NCI-H1930 (cell line): Measurements from ENCODE around the gene GSN.

Experiments used
- DNase-seq, 2 experiments: peaks; one replicate each; lab custom pipeline; 2025; lab: John Stamatoyannopoulos, UW

Gene GSN

DNA sequence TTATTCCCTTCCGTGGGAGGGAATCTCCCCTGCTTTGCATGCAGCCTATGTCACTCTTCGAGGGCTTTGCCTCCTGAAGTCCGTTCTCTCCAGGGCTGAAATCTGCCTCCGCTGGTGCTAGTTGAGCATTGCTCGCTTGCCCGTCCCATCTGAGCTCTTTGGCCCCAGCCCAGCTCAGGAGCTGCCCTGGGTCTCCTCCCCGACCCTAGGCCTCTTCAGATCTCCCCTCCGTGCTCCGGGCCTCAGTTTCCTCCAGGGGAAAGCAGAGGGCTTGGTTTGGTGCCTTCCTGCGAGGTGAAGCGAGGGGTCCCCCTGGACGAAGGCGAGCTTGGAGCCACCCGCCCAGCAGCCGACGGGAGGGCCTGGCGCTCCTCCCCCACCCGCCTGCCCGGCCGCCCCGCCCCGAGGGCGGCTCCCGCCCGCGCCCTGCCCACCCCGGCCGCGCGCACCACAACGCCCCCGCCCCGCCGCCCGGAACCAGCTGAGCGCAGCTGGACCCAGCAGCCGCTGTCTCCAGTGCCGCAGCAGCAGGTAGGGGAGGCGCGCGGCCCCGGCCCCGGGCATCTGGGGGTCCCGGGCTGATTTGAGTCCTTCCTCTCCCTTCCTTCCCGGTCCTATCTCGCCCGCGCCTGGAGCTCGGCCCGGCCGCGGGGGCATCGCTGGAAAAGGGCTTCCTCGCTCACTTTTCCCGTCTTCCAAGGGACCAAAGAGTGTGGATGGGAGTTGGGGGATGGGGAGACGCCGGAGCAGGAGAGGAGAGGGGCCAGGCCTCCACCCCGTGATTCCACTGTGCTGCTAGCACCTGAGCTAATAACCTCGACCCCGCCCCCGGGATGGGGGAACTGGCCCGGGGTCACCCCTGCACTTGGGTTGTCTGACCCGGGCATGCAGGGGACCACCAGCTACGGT lies at the start of gene GSN:
Gene GSN (plus strand): TSS at position 474 of the 909 bp plus-strand sequence. CDS start 33,810 bp downstream, outside the sequence.
- DNase-seq: peak; percentile 36 to 54

DNA sequence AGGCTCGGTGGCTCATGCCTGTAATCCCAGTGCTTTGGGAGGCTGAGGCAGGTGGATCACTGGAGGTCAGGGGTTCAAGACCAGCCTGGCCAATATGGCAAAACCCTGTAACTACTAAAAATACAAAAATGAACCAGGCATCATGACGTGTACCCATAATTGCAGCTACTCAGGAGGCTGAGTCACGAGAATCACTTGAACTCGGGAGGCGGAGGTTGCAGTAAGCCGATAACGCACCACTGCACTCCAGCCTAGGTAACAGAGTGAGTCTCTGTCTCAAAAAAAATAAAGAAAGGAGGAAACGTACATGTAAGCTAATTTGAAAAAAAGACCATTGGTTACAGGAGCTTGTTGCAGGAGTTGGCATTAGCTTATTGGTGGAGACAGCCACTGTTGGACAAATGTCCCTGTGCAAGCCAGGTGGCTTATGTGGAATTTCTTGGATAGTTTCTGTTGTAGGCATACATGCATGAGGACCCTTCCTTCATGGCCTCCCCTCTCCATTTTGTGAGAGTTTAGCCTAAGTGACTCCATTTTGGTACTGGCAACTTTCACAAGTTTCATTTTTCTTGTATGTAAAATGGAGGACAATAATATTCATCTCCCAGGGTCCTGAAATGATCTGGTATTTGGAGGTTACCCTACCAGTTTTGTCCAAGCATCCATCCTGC lies 49.5 kb upstream of the GSN start:
- DNase-seq: no peak

DNA sequence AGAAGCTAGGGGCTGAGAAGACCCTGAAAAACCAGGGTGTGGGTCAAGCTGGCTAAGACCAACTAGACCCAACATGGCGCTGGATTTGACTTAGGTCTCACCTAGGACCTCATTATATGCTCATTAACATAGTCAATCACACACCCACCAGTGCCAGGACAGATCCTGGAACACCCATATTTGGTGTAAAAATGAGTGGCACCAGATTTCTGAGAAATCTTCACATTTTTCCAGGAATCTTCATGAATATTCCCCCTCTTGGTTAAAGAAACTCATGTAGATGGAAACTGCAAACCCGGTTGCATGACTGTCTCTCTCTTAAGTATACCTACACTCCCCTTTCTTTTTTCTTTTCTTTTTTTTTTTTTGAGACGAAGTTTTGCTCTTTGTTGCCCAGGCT lies 48.4 kb upstream of the GSN start:
- no peak for DNase-seq

DNA sequence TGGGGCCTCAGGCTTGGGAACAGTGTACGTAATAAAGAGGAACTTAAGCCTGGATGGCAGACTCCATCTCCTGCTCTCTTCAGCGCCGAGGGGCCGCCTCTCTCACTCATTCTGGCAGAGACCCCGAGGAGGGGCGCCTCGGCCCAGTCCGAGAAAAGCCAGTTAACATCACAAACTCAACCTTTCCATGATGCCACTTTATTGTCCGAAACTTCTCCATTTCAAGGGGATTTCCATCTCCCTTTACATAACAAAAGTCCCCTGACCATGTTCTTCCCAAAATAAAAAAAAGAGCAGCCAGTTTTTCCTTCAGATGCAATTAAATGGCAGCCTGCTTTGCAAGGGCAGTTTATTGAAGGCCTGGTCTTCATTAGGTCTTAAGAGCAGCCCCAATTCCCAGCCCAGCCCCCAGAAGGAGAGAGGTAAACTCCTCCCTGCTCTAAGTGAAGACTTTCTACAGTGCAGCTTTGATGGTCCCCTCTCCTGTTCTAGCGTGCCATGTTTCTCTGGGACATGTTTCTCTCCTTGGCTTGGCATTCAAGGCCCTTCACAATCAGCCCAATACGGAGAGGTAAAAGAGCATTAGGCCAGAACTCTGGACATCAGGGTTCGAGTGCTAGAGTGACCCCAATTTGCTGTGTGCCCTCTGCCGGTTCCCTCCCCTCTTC lies 46.8 kb upstream of the GSN start:
- no peak for DNase-seq

DNA sequence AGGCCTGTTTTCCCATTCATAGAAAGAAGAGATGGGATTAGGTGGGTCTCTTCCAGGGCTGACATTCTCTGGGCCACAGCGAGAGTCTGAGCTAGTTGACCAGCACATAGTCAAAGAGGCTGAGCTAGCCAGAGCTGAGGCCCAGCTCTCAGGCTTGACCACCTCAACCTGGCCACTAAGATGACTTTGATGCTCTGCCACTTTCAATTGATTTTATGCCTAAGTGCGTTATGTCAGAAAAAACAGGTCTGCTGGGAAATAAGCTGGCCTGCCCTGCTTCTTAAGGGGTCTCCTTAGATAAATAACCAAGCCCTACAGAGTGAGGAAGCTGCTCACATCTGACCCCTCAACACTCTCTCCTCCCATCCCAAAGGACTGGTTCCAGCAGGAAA lies 46.3 kb upstream of the GSN start:
- DNase-seq: no peak

DNA sequence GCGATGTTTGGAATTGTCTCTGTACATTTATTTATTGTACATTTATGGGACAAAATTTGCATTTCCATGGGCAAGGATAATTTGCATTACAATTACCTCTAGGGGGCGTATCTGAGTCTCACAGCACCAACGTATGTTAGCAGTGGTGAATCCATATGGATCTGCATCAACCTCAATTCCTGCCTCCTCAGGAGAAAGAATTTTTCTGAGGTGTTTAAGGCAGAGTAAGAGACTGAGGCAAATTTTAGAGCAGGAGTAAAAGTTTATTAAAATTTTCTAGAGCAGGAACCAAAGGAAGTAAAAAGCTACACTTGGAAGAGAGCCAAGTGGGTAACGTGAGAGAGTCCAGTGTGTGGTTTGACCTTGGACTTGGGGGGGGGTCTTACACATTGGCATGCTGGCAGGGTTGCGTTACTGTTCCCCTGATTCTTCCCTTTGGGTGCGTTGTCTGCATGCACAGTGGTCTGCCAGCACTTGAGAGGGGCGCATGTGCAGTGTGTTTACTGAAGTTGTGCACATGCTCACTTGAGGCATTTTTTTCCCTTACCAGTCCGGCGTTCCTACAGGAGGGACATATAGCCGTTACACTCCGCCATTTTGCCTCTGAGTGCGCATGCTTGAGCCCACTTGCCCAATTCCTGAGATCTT lies 45.3 kb upstream of the GSN start:
- peak in 1 of 2 experiments; percentile 16 for DNase-seq

DNA sequence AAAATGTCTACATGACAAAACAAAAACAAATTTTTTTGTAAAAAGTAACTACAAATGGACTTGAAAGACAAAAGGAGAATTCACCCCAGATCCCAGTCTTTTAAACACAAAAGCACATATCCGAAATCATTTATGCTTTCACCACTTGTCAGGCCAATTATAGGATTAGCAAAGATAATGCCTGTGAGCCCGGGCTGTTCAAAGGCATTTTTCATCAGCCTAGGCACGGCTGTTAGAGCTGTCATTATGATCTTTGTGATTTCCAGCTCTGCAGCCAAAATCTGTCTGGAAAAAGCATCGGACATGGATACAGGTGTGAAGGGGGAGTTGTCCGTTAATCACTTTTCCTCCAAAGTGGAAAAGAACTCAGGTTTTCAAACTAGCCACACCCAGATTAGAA lies 42.7 kb upstream of the GSN start:
- DNase-seq: no peak

DNA sequence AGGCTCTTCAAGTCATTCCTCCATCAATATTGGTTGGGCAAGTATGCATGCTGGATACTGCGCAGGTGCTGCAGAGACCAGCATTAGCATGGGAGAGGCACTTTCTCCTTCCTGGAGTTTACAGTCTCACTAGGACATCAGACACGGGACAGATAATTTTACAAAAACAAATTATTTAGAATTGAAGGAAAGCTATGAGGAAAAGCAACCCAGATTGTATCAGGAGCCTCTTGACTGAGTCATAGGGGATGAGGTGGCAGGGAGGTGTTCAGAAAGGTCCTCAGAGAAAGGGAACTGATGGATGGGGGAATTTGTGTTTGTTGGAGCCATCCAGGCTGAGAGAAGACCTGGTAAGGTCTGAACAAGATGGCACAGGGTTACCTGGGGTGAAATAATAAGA lies 41.8 kb upstream of the GSN start:
- DNase-seq: no peak

DNA sequence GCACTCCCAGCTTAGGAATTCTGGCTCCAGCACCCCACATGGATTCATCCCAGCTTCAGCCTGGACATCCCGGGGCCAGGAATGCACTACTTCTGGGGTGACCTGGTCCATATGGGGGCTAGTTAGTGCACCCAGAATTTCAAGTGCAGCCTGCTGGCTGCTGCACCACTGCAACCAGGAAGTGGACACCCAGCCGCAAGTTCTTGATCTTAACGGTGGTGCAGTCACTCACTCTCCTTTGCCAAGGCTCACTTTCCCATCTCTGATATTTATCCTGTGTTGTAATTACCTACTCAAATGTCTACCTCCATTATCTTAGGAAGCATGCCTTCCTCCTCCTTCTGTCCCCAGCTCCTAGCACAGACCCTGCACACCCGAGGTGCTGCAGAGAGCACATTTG lies 40.1 kb upstream of the GSN start:
- no peak for DNase-seq

DNA sequence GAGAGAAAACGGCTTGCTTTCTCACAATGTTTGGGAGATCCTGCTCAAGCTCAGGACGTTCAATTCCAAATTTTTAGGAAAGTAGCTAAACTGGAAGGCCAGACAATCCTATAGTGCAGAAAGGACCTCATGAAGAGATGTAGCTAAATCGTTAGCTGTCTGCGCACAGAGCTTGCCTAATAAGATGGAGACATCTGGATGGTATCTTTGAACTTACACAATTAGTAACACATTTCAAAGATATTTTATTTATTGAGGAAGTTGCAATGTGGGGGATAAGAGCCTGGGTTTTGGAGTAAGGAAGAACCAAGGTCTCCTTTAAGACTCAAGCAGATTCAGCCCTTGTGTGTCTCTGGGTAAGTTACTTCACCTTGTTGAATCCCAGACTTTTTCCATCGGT lies 37.7 kb upstream of the GSN start:
- no peak for DNase-seq

DNA sequence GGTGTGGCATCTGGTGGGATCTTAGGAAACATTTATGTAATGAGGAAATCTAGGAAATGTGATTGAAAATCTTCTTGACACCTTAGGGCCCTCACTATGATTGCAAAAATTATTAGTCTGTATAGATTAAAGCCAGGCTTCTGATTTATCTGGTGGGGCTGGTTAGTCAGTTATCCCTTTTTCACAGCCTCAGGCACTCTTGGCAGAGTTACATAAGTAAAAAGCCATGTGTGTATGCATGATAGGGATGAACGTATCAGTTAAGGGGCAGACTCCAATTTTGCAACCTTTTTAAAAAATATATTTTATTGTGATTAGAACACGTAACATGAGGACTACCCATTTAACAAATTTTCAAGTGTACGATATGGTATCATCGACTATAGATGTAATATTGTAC lies 35.7 kb upstream of the GSN start:
- no peak for DNase-seq

DNA sequence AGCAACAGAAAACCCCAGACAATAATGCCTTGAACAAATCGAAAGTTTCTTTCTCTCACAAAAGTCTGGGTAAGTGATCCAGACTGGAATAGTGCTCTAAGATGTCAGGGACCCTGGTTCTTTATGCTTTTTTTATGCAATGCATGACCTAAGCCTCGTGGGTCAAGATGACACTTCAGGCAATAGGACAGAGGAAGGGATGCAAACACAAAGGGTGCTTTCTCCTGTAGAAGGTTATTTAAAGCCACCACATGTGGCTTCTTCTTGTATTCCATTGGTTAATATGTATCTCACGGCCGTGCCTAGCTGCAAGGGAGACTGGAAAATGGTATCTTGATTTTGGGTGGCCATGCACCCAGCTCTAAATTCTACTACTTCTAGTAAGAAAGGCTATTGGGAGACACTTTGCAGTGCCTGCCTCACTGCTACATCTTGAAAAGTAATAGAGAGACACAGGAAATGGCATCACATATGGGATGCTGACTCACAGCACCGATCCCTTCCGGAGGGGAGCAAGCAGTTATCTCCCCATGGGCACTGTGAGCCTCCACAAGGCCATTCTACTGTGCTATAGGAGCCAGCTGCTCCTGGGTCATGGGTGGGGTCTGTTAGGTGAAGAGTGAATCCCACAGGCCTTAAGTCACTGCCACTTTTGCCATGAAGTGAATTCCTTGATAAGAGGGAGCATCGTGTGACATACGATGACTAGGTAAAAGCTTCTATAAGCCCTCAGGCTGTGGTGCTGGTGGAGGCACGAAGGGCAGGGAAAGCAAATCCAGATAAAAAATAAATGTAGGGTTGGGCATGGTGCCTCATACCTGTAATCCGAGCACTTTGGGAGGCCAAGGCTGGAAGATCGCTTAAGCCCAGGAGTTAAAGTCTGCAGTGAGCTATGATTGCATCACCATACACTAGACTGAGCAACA lies 33.8 kb upstream of the GSN start:
- DNase-seq: no peak

DNA sequence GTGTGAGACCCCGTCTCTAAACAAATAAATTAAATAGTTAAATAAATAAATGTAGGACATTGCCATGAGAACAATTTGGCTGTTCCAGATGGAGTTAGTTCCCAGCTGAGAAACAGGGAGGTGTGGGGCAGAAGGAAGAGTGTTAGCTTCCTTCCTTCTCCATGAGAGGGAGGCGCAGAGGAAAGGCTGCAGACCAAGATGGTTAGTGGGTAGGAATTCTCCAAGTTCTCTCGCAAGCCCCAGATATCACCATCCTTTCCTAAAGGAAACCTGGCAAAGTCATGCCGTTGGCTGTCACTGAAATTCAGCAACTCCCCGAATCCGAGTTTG lies 33.2 kb upstream of the GSN start:
- no peak for DNase-seq

DNA sequence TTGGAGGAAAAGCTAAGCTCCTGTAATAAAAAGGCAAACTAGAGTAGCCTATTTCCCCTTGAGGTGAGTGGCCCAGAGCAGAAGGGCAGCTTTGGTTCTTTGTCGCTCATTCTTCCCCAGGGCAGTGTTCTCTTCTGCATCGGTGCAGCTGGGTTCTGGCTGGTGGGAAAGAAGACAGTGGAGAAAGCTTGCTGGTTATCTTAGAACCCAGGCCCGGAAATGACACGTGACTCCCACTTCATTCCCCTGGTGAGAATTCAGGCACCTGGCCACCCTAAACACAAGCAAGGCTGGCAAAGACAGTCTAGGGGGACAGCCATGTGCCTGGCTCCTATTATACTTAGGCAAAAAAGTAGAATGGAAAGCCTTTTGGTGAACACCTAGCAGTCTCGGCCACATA lies 32.5 kb upstream of the GSN start:
- DNase-seq: no peak

DNA sequence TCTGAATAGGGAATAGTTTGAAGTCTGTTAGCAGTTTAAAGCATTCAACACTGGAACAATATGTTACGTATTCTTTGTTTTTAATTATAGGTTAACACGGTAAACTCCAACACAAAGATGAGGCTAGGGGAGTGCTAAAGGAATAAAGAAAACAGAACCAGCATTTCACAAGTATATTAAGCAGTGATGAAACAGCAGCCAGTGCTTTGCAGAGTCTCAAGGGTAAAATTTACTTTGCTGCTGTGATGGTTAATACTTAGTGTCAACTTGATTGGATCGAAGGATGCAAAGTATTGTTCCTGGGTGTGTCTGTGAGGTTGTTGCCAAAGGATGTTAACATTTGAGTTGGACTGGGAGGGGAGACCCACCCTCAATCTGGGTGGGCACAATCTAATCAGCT lies 30.0 kb upstream of the GSN start:
- no peak for DNase-seq

DNA sequence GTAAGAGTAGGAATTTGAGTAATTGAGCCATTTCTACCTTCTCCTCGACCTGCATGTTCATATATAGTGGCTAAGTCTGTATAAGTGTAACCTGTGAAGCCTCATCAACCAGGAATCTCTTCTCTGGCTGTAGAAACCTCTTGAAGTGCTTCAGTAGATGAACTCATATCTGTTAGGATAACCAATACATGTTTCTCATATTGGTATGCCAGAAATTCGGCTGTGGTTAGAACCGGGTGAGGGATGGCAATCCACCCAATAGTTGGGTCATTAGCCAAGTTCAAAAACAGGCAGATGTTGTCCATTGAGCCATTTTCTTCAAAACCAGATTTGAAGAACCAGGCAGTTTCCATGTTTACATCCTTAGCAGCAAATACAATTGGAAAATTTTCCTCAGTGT lies 28.9 kb upstream of the GSN start:
- DNase-seq: no peak

DNA sequence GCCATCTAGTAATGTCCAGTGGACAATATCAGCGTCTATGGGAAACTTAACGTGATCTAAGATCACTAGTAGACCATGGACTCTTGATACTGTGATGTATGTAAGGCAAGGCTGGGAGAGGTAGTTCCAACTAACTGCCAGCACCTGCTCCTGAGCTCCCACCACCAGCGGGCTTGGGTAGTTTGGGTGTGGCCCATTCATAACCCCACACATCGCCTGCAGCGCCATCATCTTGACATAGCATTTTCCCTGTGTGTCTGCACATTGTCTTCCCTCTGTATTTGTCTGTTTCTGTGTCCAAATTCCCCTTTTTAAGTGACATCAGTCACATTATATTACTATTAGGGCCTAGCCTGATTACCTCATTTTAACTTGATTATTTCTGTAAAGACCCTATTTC lies 28.1 kb upstream of the GSN start:
- no peak for DNase-seq

DNA sequence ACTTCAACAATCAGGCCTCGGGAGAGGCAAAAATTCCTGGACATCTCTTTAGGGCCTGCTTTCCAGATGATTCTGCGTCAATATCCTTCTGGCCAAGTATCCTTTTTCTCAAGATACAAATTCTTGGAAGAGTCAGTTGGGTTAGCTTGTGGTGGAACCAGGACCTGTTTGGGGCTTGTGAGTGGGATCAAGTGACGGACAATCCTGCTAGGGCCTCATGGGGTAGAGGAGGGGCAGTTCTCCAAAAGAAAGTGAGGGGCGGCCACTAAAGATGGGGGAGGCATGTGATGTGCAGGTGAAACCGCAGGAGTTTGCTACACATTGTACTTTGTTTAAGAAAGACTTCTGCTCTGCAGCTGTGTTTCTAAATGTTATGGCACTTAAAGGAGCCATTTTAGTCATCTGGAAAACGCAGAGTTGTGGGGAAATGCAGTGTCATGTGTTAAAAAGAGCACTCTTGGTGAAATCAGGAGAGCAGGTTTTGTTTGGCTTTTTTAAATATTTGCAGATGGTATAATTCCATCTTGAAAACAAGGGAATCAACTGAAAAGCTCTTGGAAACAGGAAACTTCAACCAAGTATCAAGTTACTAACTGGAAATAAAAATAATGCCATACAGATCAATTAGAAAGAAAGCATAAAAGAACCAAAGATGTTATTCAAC lies 27.4 kb upstream of the GSN start:
- no peak for DNase-seq

DNA sequence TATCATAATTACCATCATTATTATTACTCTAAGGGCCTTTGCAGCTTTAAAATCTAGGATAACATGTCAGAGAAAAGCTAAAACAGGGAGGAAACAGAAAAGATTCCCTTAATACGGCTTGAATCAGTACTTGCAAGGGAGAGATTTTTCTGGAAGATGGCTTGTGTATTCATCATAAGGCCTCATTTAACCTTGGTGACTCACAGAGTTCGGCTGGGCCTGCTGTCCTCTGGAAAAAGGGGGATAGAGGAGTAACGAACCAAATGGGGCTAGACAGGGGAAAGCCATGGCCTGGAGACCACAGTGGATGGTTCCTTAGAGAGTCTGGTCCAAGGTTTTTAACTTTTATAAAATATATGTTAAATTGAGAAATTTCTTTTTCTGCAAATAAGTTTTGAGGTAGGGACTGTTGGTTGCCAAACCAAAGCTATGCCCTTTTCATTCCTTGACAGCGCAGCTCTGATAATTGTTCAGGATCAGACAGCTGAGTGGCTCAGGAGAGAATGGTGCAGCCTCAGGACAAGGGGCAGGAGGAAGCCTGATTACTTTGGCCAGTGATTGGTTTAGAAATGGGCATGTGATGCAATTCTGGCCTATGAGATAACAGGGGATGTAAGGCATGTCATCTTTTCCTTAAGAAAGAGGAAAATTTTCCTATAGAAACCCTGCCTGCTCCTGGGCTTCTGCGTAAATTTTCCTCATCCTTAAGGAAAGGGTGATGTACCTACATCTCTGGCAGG lies 25.6 kb upstream of the GSN start:
- no peak for DNase-seq

DNA sequence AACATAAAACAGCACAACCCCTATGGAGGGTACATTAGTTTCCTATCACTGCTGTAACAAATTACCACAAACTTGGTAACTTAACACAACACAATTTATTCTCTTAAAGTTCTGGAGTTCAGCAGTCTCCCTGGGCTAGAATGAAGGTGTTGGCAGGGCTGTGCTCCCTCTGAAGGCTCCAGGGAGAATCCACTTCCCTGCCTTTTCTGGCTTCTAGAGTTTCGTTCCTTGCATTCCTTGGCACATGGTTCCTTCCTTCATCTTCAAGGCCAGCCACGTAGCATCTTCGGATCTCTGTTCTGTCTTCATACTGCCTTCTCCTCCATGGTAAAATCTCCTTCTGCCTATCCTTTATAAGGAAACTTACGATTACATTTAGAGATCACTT lies 25.0 kb upstream of the GSN start:
- DNase-seq: no peak
